ENCODE data around the gene BRF1.

Gene BRF1

DNA sequence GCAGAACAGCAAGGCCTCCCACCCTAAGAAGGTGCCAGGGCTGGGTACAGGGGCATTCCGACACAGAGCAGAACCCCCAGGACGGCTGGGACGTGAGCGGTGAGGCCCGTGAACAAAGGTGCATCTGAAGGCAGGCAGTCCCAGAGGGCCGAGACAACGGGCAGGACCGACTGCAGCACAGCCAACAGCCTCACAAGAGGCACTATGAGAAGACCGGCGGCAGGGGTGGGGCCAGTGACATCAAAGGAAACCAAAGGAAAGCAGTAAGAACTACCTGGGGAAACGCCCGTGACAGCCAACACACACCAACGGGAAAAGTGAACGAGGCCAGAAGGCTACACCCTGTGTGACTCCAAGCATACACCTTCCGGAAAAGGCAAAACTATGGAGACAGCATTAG lies 43.3 kb downstream of the BRF1 start:
- DNase-seq: no peak

DNA sequence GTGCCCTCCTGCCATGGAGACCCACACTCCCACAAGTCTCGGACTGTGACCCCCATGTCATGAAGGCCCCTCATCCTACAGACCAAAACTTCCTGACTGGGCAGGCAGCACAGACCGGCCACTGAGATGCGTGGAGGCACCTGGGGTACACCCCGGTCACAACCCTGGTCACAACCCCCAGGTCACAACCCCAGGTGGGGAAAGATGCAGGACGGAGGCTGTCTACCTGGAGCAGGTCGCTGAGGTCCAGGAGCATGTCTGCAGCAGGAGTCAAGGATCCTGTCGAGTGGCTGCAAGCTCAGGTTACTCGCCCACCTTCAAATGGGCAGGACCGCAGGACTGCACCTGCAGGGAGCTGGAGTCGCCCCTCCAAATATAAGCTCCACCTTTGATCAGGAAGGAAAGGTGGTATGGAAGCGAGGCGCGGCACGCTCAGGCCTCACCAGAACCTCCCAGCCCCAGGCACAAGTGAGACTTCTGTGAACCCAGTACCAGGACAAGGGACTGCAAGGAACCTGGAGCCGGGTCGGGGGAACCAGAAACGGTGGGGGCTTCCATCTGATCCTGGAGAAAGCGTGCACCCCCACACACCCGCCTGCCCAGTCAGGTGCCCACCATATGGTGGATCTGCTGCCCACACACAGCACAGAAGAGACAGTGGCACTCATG lies 44.4 kb downstream of the BRF1 start:
- DNase-seq: no peak

DNA sequence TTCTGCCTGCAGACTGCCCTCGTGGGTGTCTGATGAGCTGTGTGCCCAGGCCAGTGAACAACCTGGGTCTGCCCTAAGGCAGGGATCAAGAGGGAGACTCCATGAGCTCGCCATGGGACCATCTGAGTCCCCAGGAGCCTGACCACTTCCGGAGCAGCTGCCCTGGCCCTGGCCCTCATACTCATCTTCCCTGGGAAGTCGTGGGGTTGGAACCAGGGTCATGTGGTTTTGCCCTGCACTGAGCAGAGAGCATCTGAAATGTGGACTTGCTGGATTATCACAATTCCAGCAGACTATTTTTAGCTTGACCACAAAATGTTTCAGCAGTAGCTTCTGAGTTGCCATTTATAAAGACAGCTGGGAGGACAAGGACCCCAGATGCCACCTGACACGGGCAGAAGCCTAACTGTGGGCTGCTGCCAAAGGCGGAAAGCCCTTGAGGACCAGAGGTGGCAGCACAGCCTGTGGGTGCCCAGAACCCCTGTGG lies 45.7 kb downstream of the BRF1 start:
- no peak for DNase-seq

DNA sequence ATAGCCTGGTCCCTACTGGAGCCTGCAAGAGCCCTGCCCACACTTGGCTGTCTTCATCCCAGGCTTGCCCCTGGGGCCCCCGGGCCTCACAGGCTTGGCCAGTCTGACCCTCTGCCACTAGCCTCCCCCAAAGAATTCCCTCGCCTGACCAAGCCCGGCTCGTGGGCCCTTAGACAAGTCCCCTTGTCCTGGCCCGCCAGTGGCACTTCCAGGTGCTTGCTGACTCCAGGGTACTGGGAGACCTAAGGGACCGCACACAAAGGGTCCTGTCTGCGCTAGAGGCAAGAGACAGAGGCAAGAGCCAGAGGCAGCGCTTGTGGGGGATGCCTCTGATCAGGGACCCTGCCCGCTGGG lies 47.5 kb downstream of the BRF1 start:
- DNase-seq: no peak

DNA sequence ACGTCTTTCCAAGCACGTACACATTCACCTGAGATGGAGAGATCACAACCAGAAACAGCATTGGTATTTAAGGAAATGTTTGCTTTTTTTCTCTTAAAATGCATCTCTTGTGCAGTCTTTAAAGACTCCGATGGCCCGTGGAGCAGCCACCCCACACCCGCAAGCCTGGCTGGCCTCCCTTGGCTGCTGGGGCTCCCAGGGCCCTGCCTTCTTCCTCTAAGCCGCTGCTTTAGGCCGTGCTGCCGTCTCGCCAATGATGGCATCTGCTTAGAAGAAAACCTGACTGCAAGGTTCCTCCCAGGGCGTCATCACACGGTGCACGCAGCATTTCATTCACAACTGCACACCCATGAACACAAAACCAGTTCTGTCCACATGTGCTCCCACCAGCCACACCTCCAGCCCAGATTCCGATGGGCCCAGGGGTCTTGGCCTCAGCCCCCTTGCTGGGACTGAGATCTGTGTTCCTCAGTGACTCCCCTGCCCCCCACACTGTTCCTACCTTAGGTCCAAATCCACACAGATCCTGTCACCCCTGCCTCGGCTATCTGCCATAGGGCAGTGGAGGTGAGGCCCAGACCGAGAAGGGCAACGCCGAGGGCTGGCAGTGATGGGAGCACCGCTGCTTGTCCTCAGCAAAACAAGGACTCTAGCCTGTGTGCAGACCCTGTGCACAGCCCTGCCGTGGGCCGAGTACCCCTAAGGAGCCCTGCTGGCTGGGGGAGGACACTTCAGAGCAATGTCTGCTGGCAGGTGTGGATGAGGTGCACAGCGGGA lies 48.1 kb downstream of the BRF1 start:
- no peak for DNase-seq

DNA sequence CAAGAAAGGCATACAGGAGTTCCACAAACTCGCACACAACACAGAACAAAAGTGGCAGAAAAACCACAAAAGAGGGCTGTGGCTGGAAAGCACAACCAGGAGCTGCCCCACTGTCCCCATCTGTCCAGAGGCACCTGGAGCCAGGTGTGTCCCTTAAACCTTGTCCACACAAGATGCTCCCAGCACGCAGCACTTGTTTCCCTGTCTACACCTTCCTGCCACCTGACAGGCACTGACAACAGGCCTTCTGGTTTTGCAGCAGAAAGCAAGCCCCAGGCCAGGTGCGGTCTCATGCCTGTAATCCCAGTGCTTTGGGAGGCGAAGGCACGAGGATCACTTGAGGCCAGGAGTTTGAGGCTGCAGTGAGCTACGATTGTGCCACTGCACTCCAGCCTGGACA lies 48.9 kb downstream of the BRF1 start:
- no peak for DNase-seq

DNA sequence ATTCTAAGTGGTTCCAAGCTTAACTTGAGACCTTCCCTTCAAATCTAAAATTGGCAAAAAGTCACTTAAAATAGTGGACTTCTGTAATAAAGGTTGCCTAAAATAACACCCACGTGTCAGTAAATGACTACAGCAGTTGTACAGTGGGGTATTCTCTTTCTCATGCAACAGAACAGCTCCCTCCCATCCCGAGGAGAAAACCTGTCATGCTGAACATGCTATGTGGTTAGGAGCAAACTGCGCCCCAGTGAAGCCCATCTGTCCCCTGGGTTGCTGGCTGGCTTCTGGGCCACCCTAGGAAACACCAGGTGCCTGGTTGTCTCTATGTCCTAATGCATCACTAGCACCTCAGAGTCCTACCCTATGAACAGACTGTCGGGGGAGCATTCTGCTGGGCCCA lies 49.8 kb downstream of the BRF1 start:
- no peak for DNase-seq

DNA sequence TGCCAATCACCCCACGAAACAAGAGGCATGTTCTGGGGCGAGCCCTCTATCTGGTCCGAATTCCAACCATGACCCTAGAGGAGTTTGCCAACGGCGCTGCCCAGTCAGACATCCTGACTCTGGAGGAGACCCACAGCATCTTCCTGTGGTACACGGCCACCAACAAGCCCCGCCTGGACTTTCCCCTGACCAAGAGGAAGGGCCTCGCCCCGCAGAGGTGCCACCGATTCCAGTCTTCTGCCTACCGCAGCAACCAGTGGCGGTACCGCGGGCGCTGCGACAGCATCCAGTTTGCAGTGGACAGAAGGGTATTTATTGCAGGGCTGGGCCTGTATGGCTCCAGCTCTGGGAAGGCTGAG lies 50.8 kb downstream of the BRF1 start:
- no peak for DNase-seq

DNA sequence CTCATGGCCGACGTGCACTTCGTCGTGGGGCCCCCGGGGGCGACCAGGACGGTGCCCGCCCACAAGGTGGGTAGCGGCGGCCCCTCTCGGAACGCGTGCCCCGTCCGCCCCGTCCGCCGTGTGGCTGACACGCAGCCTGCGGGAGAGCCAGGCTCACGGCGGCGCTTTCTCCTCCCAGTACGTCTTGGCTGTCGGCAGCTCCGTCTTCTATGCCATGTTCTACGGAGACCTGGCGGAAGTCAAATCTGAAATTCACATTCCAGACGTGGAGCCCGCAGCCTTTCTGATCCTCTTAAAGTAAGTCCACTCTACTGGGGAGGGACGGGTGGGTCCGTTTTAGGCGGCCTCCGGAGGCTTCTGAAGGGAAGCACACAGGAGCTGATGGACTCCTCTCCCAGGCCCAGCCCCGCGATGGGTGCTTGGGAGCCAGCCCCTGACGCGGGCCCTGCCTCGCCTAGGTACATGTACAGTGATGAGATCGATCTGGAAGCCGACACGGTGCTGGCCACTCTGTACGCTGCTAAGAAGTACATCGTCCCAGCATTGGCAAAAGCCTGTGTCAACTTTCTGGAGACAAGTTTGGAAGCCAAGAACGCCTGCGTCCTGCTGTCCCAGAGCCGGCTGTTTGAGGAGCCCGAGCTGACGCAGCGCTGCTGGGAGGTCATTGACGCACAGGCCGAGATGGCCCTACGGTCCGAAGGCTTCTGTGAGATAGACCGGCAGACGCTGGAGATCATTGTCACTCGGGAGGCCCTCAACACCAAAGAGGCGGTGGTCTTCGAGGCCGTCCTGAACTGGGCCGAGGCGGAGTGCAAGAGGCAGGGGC lies 51.4 kb downstream of the BRF1 start:
- DNase-seq: no peak

DNA sequence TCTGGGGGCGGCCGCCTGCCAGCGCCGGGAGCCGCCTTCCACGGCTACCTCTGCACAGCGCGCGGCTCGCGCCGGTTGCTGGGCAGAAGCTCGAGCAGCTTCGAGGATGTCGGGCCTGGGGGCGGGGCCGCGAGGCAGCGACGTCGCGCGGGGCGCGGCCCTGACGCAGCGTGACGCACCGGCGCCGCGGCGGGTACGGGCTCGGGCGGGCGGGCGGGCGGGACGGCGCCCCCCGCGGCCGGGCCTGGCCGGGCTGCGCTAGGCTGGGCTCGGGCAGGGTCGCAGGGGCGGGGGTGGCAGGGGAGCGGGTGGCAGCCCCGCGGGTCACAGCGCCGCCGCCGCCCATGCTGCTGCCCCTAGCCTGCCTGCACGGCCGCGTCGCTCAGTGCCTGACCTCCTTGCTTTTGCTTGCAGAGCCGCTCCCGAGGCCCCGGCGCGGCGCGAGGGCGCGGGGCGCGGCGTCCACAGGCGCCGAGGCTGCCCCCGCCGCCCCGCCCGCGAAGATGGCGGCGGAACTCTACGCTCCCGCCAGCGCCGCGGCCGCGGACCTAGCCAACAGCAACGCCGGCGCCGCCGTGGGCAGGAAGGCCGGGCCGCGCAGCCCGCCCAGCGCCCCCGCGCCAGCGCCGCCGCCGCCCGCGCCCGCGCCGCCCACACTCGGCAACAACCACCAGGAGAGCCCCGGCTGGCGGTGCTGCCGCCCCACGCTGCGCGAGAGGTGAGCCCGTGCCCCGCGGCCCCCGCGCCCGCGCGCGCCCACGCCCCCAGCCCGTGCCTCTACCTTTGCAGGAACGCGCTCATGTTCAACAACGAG lies 52.2 kb downstream of the BRF1 start, which contains the start of gene BTBD6:
TSS of gene BTBD6 (plus strand) at position 166 of the 814 bp plus-strand sequence. CDS start at position 345, 179 bp downstream.
- DNase-seq: peak; percentile 92

DNA sequence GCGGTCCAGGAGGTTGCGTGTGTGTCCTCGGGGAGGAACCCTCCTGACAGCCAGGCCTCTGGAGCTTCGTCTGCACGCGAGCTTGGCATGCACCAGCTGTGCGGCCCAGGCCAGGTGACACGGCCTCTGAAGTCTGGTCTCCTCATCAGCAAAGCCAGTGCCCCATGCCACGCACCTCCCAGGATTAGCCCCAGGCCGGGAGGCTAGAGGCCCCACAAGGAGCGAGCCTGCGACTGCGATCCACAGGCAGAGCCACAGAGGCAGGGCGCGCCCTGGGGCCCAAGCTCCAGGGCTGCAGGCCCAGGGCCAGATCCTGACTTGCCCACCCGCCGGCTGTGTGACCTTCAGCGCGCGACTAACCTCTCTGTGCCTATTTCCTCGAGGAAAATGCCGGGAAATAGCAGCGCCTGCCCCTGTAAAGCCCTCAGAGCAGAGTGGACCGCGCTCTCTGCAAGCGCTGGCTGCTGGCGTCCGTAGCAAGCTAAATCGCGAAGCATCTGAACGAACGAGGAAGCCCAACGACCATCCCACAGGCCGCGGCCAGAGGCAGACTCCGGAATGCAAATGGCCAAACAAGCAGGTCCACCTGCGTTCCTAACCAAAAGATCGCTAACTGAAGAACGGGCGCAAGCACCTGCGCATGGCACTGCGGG lies 53.0 kb downstream of the BRF1 start:
- no peak for DNase-seq

DNA sequence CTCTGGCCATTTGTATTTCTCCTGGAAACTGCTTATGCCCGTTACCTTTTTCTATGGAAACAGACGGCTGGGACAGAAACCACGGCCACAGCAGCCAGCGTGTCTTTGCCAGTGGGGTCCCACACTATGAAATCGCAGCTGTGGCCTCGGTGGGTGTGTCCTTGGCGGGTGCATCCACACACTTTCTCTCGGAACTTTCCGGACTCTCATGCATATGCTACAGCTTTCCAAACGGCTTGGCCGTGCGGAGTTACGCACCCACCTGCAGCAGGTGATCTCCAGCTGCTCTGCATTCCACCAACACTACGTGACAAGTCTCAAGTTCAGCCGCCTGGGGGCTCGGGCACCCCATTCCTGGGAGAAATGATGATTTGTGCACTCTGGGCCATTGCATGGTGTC lies 53.8 kb downstream of the BRF1 start:
- no peak for DNase-seq

DNA sequence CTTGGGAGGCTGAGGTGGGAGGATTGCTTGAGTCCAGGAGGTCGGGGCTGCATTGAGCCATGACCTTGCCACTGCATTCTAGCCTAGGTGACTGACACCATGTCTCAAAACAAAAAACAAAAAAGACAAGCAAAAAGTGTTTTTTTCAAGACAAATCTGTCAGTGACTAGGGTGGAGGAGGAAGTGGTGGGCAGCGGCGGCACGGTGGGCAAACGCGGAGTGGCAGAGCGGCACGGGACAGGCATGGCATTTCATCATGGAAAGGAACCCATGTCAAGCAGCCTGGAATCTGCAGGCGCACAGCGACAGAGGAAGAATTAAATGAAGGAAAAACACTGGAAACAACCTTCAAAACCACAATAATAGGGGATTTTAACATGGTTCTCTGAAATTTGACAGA lies 56.5 kb downstream of the BRF1 start:
- DNase-seq: no peak

DNA sequence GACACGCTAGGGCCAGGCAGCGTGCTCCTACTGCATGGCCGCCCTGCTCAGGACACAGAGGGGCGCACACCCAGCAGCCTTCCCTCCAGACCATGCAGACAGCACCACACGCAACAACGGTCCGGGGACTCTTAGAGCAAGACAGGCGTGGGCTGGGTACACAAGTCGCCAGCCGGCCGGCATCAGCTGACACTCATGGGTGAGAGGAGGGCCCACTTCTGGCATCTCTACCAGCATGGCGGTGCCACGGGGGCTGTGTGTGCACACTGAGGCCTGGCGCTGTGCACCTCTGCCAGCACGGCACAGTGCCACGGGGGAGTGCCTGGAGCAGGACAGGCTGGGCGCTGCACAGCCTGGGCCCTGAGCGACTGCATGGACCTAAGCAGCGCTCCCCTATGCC lies 59.2 kb downstream of the BRF1 start:
- no peak for DNase-seq

DNA sequence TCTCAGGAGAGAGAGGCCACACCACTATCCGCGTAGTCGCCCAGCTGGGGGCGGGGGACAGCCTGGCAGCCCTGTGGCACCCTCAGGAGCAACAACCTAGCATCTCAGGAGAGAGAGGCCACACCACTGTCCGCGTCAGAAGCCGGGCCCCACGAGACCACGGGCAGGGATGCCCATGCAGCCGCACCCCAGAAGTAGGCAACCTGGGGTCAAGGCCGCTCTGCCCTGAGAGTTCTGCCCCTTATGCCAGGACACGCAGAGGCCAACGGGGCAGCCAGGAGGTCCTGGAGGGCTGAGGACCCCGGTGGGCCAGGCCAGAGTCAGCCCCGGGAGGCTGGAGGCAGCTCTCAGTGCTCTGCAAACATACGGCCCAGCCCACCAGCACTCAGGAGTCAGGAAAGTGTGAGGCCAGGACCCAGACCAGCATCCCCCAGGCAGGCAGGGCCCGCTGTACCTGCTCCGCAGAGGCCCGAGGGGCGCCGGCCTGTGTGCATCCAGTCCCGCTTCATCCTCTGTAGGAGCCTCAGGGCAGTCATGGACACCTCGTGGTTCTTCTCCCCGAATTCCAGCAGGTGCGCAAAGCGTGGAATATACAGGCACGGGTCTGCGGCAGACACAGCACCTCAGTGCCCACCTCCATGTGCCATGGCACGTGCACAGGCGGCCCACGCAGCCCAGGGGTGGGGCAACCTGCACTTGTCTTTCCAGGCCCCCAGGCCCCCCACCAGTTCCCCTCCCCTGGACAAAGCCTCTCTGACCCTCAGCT lies 59.8 kb downstream of the BRF1 start:
- no peak for DNase-seq

DNA sequence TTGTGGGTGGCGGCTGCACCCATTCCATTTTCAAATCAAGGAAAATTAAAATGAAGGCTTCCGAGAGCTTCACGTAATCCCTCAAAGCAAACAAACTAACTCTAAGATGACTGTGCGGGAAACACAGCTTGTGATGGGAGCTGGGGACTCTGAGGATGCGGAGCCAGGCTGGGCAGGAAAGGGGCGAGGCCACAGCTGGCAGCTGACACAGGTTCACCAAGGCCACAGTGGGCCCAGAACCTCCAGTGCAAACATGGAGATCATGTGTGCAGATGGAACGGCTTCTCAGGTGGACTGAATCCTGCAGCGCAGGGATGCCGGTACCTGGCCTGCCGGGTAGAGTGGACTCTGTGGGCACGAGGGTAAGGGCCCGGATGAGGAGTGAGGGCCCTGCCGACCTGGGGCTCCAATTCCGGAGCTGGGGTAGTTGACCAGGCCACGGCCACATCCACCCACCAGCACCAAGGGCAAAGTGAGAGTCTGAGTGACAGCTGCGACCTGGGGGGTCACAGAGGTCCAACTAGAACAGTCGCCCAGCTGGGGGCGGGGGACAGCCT lies 71.6 kb downstream of the BRF1 start:
- DNase-seq: no peak

DNA sequence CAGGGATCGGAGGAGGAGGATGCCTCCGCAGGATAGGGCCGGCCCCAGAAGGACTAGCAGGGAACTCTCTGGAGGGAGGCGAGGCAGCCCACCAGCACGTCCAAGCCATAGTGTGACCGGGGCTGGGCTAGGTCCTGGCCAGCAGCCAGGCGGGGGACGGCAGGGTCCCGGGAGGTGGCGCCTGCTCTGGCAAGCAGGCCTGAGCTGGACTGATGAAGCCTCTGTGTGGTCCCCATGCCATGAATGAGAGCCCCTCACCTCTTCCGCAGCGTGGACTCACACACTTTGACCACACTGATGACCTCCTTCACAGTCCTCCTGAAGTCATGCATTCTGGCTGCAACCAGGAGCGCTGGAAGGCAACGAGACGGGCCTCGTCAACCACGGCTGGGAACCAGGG lies 72.2 kb downstream of the BRF1 start:
- no peak for DNase-seq

DNA sequence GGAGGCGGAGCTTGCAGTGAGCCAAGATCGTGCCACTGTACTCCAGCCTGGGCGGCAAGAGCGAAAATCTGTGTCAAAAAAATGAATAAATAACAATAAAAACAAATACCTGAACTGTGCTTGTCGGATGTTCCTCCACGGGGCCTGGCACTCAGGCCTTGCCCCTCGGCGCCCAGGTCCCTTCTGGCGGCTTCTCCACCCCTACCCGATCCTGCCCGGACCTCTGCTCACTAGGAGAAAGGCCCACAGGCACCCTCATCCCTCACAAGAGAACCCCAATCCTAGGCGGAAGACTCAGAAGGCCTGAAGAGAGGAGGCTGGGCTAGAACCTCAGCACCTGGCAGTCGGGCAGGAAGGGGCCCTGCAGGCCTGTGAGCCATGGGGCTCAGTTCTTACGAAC lies 73.5 kb downstream of the BRF1 start:
- DNase-seq: no peak

DNA sequence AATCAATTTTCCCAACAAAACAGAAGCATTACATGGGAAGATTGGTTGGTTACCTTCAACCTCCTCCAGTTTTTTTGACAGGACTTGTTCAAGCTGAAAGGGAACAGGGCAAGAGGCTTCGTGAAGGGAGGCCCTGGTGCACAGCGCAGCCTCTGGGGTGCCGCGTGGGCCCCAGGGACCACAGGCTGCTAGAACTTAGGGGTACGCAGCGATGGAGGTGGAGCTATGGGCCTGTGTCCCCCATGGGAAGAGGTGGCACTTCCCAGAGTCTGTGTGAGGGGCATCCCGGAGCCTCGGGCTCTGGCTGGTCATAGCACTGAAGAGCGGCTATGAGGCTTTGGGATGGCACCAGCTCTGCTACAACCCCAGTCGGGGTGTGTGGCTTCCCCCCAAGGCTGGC lies 74.6 kb downstream of the BRF1 start:
- no peak for DNase-seq

DNA sequence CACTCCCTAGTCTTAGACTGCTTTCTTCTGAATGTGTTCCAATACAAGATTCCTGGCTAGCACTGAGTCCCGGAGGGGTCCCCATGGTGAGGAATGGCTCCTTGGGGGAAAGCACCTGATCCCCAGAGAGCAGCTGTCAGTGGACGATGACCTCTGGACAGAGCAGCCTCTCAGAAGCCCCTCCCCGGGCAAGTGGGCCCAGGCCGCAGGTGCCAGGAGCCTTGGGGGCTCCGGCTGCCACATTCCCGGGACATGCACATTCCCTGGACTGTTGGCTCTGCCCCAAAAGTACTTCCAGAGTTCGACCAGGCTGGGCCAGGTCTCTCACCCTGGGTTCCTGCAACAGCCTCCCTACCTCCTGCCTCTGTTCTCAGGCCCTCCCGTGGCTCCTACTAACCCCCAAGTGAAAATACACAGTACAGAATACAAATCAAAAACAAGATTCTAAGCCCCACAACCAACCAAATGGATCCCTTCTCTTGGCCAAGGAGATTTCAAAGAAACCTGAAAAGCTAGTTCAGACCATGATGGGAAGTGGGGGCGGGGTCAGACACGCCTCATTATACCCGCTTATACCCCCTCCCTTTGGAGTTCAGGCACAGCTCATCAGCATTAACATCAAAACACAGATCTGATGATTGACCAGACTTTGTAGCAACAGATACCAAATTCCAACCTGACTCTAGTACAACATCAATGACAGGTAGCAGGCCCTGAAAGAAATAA lies 75.8 kb downstream of the BRF1 start:
- DNase-seq: no peak

Data from right hindlimb (tissue), 1 donor.